DOHH2 (cell line): ENCODE measurements around the gene ANKS3.

Experiments
- H3F3A ChIP-seq: fragments of 200-600 bp; sonication (generic), shearing (Covaris generic); 2 replicates; pipeline ENCODE4 v1.6.0; 2016; ENCODE audit warnings: antibody characterized with exemption, mild to moderate bottlenecking; ENCODE audit not compliant: control insufficient read depth, insufficient read depth
- H3K27ac ChIP-seq: fragments of 200-600 bp; sonication (generic); 2 replicates; pipeline ENCODE4 v1.5.1; 2014; ENCODE audit warnings: low read depth, mild to moderate bottlenecking, low read length, moderate library complexity
- H3K27me3 ChIP-seq: fragments of 200-600 bp; sonication (generic); 2 replicates; pipeline ENCODE4 v1.6.1; 2014; ENCODE audit warnings: mild to moderate bottlenecking, low read length, mixed read lengths; ENCODE audit not compliant: control insufficient read depth
- H3K36me3 ChIP-seq: fragments of 200-600 bp; sonication (generic); 2 replicates; pipeline ENCODE4 v1.6.1; 2014; ENCODE audit warnings: mild to moderate bottlenecking, low read length, moderate library complexity, mixed read lengths; ENCODE audit not compliant: control insufficient read depth
- H3K4me1 ChIP-seq: fragments of 200-600 bp; sonication (generic); 2 replicates; pipeline ENCODE4 v1.6.1; 2014; ENCODE audit warnings: mild to moderate bottlenecking, low read length, mixed read lengths; ENCODE audit not compliant: control insufficient read depth
- H3K4me2 ChIP-seq: fragments of 200-600 bp; sonication (generic); 2 replicates; pipeline ENCODE4 v1.6.0; 2014; ENCODE audit warnings: mild to moderate bottlenecking, low read length, moderate library complexity
- H3K4me3 ChIP-seq: fragments of 200-600 bp; sonication (generic); 2 replicates; pipeline ENCODE4 v1.5.1; 2014; ENCODE audit warnings: mild to moderate bottlenecking, low read length, mixed read lengths
- H3K79me2 ChIP-seq: fragments of 200-600 bp; sonication (generic); 2 replicates; pipeline ENCODE4 v1.6.1; 2014; ENCODE audit warnings: mild to moderate bottlenecking, low read length, mixed read lengths; ENCODE audit not compliant: control insufficient read depth
- H3K9me2 ChIP-seq: fragments of 200-600 bp; sonication (generic); replicated peaks from 2 replicates; pipeline ENCODE4 v1.6.1; 2014; ENCODE audit warnings: mild to moderate bottlenecking, low read length, mixed read lengths; ENCODE audit not compliant: control insufficient read depth
- H3K9me3 ChIP-seq: fragments of 200-600 bp; sonication (generic); 2 replicates; pipeline ENCODE4 v1.6.1; 2014; ENCODE audit warnings: antibody characterized with exemption, low read length, mixed read lengths; ENCODE audit not compliant: control insufficient read depth, insufficient read depth
- H4K20me1 ChIP-seq: fragments of 200-600 bp; sonication (generic); 2 replicates; pipeline ENCODE4 v1.6.0; 2014; ENCODE audit warnings: low read depth, mild to moderate bottlenecking, antibody characterized with exemption, low read length, moderate library complexity; ENCODE audit not compliant: control insufficient read depth, insufficient read depth
- EZH2phosphoT487 ChIP-seq: fragments of 200-600 bp; sonication (generic); IDR thresholded peaks from 2 replicates; pipeline ENCODE4 v1.6.1; 2017; ENCODE audit warnings: borderline replicate concordance, mild to moderate bottlenecking, antibody characterized with exemption, low read length, moderate library complexity, mixed read lengths
- TF ChIP-seq, protein P1 (sequence below): fragments of 200-600 bp; sonication (generic); IDR thresholded peaks from one replicate; pipeline ENCODE4 v1.5.1; 2014; ENCODE audit warnings: antibody characterized with exemption, mild to moderate bottlenecking, low read depth, low read length; ENCODE audit not compliant: poor library complexity, severe bottlenecking

Gene ANKS3

DNA sequence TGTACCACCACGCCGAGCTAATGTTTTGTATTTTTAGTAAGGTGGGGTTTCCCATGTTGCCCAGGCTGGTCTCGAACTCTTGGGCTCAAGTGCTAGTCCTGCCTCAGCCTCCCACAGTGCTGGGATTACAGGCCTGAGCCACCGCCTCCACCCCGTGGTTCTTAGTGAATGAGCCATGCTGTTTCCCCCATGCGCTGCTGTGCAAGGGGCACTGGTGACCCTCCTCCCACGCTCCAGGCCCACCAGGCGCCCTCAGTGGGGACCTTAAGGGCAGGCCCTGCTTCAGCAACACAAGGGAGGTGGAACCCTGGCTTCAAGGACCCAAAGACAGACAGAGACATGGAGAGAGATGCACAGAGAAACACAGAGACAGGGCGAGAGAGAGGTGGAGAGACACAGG is 56.1 kb downstream of the ANKS3 start:
- Histone ChIP-seq H3K4me1 (no peaks in the 10 kb centered on the region), H3K27me3 (no peaks in the 10 kb centered on the region), H3K36me3 (no peaks in the 10 kb centered on the region; the same call in 1 of the 2 replicates), H3K4me3 (no peak overlapping the region), H3F3A (no peaks in the 10 kb centered on the region), H3K9me2 (no peaks in the 10 kb centered on the region), H3K4me2 (no peak overlapping the region), H3K9me3 (no peaks in the 10 kb centered on the region), H3K79me2 (no peaks in the 10 kb centered on the region), H4K20me1 (no peaks in the 10 kb centered on the region), H3K27ac (no peak overlapping the region)
- TF ChIP-seq EZH2phosphoT487, result no peak
- TF ChIP-seq, protein P1, sequence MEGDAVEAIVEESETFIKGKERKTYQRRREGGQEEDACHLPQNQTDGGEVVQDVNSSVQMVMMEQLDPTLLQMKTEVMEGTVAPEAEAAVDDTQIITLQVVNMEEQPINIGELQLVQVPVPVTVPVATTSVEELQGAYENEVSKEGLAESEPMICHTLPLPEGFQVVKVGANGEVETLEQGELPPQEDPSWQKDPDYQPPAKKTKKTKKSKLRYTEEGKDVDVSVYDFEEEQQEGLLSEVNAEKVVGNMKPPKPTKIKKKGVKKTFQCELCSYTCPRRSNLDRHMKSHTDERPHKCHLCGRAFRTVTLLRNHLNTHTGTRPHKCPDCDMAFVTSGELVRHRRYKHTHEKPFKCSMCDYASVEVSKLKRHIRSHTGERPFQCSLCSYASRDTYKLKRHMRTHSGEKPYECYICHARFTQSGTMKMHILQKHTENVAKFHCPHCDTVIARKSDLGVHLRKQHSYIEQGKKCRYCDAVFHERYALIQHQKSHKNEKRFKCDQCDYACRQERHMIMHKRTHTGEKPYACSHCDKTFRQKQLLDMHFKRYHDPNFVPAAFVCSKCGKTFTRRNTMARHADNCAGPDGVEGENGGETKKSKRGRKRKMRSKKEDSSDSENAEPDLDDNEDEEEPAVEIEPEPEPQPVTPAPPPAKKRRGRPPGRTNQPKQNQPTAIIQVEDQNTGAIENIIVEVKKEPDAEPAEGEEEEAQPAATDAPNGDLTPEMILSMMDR, result no peak

DNA sequence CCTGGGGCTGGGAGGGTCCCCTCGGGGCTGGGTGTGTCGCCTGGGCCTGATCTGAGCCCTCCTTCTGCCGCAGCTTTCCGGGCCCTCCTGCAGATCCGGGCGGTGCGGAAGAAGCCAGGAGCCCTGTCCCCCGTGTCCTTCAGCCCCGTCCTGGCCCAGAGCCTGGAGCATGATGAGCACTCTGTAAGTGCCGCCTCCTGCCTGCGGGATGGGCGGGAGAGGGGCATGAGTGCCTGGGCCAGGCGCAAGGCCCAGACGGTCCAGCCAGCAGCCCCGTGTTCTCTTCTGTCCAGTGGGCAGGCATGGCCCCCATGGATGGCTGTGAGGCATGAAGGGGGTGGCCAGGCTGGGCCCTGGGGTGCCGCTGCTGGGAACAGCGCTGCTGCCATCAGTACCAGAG is 56.7 kb downstream of the ANKS3 start:
- Histone ChIP-seq H3K4me1 (no peaks in the 10 kb centered on the region), H4K20me1 (no peaks in the 10 kb centered on the region), H3K27me3 (no peaks in the 10 kb centered on the region), H3K27ac (no peak overlapping the region), H3K36me3 (no peaks in the 10 kb centered on the region; the same call in 1 of the 2 replicates), H3F3A (no peaks in the 10 kb centered on the region), H3K9me2 (no peaks in the 10 kb centered on the region), H3K9me3 (no peaks in the 10 kb centered on the region), H3K4me3 (no peak overlapping the region), H3K79me2 (no peaks in the 10 kb centered on the region), H3K4me2 (no peak overlapping the region)
- TF ChIP-seq, protein P1, result no peak
- TF ChIP-seq EZH2phosphoT487, result no peak

DNA sequence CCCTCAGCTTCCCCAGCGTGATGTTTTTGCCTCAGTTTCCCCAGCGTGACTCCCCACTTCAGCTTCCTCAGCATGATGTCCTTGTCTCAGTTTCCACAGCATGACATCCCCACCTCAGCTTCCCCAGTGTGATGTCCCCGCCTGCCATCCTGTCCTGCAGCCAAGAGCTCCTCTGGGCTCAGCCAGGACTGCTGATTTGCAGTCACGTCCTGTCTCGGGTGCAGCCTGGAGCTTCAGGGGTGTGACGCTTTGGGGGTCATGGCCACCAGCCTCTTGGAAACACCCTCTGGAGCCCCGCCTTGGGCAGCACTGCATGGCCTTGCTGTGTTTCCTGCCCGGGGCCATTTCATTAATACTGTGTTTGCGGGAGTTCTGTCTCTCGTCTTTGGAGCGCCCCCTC is 57.2 kb downstream of the ANKS3 start:
- H3K9me3 ChIP-seq, result no peaks in the 10 kb centered on the region
- no peak overlapping the region for H3K4me2 ChIP-seq
- no peaks in the 10 kb centered on the region for H3K79me2 ChIP-seq
- H3F3A ChIP-seq, result no peaks in the 10 kb centered on the region
- no peaks in the 10 kb centered on the region for H3K4me1 ChIP-seq
- no peak overlapping the region for H3K4me3 ChIP-seq
- H3K9me2 ChIP-seq, result no peaks in the 10 kb centered on the region
- TF ChIP-seq, protein P1, result no peak
- TF ChIP-seq EZH2phosphoT487, result no peak
- no peaks in the 10 kb centered on the region; the same call in 1 of the 2 replicates for H3K36me3 ChIP-seq
- no peaks in the 10 kb centered on the region for H3K27me3 ChIP-seq
- H4K20me1 ChIP-seq, result no peaks in the 10 kb centered on the region
- no peak overlapping the region for H3K27ac ChIP-seq
